Retinal pigment epithelial cell (primary cell): ENCODE measurements around the gene SSTR5.
"Not testable (repeated sequence)": the region's sequence is repeated elsewhere in the genome, so short reads cannot be mapped to it uniquely, and the experiment has no call there.

Experiments used
- DNase-seq: peaks from one replicate; pipeline ENCODE4 v3.0.0-alpha.2; 2010; ENCODE audit warnings: low read depth
- H3K4me3 ChIP-seq: 2 replicates; pipeline ENCODE4 v1.5.1; 2011; ENCODE audit warnings: mild to moderate bottlenecking, low read length, control low read depth, moderate library complexity
- TF ChIP-seq, protein P1 (sequence below): conservative IDR thresholded peaks from 2 replicates; pipeline ENCODE4 v1.5.1; 2011; ENCODE audit warnings: low read depth, low read length, control low read depth, inconsistent platforms

Gene SSTR5

DNA sequence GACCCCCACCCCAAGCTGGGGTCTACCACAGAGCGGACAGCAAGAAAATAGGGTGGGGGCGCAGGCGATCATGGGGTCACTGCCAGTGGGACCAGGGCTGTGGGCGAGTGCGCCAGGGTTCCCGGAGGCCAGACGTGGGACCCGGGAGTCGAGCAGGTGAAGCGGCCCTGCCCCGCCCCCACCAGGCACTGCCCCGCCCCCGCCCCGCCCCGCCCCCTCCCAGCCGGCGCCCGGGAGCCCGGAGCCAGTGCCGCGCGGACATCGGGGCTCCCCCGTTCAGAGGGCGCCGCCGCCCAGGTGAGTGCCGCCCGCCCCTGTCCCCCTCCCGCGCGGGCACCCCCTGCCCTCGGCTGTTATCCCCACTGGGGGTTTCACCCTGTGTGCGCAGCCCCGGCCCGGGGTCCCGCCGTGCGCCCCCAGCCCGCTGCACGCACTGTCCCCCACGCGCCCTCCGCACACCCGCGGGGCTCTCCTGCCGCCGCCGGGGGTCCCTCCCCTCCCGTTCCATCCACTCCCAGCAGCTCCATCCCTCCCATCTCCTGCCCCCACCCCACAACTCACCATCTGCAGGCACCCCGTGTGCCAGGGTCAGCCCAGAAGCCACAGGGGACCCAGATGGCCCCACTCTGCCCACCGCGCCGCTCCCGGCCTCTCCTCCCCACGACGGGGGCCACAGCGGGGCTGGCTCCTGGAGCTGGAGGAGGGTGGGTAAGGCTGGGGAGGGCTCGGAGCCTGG is at the start of gene SSTR5:
Gene SSTR5, plus strand, starts transcription at position 222 of the 736 bp plus-strand sequence. CDS start 6,122 bp downstream, outside the sequence.
- no peak within 1 kb of the TSS for H3K4me3 ChIP-seq
- TF ChIP-seq, protein P1, sequence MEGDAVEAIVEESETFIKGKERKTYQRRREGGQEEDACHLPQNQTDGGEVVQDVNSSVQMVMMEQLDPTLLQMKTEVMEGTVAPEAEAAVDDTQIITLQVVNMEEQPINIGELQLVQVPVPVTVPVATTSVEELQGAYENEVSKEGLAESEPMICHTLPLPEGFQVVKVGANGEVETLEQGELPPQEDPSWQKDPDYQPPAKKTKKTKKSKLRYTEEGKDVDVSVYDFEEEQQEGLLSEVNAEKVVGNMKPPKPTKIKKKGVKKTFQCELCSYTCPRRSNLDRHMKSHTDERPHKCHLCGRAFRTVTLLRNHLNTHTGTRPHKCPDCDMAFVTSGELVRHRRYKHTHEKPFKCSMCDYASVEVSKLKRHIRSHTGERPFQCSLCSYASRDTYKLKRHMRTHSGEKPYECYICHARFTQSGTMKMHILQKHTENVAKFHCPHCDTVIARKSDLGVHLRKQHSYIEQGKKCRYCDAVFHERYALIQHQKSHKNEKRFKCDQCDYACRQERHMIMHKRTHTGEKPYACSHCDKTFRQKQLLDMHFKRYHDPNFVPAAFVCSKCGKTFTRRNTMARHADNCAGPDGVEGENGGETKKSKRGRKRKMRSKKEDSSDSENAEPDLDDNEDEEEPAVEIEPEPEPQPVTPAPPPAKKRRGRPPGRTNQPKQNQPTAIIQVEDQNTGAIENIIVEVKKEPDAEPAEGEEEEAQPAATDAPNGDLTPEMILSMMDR, result no peak
- DNase-seq, result no peak

DNA sequence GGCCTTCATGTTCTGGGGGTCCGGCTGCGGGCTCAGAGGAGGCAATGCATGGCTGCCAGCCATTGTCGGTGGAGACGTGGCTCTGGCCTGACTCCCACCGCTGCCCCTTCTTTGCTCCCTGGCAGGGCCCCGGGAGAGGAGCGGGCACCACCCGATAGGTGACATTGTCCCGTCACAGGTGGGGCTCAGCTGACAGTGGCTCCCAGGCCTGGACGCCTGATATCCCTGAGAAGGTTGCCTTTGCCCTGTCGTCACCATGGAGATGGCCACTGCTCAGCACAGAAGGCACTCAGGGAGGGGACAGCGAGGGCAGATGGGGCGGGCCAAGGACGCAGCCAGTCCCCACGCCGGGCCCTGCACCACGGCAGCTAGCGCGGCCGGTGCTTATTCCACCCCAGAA is 48.4 kb upstream of the SSTR5 start:
- TF ChIP-seq, protein P1, result no peak

DNA sequence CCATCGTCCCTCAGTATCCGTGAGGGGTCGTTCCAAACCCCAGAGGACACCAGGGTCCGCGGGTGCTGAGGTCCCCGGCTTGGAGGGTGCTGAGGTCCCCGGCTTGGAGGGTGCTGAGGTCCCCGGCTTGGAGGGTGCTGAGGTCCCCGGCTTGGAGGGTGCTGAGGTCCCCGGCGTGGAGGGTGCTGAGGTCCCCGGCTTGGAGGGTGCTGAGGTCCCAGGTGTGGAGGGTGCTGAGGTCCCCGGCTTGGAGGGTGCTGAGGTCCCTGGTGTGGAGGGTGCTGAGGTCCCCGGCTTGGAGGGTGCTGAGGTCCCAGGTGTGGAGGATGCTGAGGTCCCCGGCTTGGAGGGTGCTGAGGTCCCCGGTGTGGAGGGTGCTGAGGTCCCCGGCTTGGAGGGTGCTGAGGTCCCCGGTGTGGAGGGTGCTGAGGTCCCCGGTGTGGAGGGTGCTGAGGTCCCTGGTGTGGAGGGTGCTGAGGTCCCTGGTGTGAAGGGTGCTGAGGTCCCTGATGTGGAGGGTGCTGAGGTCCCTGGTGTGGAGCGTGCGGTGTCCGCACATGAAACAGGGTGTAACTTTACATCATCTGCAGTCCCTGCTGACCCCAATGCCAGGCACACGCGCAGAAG is 47.3 kb upstream of the SSTR5 start:
- H3K4me3 ChIP-seq, DNase-seq: not testable (repeated sequence)

More for the DNA sequence above, 48.4 kb upstream of the SSTR5 start:
- H3K4me3 ChIP-seq, result no peak overlapping the region
- no peak for DNase-seq

DNA sequence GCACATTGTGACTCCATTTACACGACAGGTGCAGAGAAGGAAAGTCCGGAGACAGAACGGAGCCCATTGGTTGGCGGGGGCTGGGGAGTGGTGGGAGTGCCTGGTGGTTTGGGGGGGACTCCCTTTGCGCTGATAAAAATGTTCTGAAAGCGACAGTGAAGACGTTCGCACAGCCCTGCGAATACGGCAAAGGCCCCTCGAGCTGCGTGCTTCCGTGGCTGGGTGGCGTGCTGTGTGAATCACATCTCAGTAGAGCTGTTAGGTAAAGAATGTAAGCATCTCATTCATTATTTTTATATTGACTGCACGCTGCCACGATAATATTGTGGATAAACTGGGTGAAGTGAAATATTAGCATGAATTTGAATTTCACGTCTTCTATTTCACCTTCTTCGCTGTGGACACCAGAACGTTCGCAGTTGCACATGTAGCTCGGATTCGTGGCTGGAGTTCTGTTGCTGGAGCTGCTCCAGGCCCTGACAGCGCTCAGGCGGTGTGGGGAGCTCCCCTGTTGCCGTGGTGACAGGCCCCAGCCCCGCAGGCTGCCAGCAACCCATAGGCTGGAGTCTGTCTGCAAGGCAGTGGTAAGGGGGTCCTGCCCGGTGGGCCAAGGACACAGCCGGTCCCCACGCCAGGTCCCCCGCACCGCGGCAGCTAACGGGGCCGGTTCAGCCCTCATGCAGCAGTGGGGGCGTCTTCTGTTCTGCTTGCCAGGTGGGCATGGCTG is 46.3 kb upstream of the SSTR5 start:
- H3K4me3 ChIP-seq, result no peak overlapping the region
- TF ChIP-seq, protein P1, result no peak
- DNase-seq, result no peak

DNA sequence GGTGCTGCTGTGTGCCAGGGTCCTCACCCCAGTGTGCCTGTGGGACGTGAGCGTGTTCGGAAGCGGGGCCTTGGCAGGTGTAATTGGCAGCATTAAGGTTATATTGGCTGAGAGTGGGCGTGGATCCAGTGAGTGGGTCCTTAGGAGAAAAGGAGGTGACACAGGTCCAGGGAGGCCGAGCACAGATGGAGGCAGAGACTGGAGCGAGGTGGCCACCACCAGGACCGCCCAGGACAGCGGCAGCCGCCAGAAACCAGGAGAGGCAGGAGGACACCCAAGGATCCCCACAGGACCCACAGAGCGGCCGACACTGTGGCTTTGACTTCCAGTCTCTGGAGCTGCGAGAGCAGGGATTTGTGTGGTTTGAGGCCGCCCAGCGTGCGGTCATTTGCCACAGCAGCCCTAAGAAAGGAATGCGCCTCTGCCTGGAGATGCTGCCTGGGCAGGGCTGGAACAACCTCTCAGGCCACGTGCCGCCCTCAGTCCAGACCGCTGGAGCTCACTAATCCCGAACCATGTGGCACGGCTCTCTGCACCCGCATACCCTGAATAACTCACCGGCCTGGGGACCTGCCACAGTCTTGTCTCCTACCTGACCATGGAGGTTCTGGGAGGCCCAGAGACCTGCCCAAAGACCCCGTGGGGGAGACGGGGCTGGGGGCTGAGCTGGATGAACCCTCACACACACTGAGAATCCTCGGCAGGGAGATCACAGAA is 45.6 kb upstream of the SSTR5 start:
- TF ChIP-seq, protein P1, result no peak
- peak; percentile 82 for DNase-seq
- H3K4me3 ChIP-seq, result no peak overlapping the region

DNA sequence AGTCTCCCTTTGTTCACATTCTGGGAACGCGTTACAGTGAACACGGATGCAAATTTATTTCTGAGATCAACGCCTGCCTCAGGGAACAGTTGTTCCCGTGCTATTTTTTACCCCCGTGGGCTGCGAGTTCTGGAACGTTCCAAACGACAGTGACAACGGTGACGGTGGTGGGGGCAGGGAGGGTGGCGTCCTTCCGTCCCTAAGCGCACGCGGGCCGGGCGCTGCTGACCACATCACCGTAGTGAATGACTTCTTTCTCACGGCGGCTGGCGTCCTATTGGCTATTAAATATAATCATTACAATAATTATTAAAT is 45.1 kb upstream of the SSTR5 start:
- TF ChIP-seq, protein P1, result no peak
- H3K4me3 ChIP-seq, result no peak overlapping the region
- DNase-seq, result no peak

DNA sequence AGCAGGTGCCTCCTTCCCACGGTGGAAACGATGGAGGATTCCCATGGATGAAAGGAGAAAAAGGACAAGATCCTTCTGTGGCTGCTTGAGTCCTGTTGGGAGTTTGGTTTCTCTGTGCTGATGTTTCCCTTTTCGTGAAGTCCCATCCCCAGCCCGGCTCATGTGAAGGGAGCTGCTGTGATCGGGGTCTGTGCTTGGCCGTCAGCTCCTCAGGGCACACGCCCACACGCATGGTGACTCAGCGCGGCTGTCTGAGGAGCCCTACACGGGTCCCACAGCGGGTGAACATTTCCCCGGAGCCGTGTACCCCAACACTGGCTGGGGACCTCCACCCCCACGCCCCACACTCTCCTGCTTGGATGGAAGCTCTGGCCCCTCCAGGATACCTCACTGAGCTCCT is 44.5 kb upstream of the SSTR5 start:
- no peak for DNase-seq
- H3K4me3 ChIP-seq, result no peak overlapping the region
- TF ChIP-seq, protein P1, result no peak
